HG03558 (cell line): ENCODE data around the gene GRIK1.

ENCODE experiments used
- ATAC-seq: cut with Tn5 transposase; IDR thresholded peaks from one replicate; pipeline ENCODE4 v1.9.1; 2021; ENCODE audit warnings: moderate number of reproducible peaks; ENCODE audit not compliant: unreplicated experiment; ENCODE audit errors: extremely low read depth

The GRIK1 gene

DNA sequence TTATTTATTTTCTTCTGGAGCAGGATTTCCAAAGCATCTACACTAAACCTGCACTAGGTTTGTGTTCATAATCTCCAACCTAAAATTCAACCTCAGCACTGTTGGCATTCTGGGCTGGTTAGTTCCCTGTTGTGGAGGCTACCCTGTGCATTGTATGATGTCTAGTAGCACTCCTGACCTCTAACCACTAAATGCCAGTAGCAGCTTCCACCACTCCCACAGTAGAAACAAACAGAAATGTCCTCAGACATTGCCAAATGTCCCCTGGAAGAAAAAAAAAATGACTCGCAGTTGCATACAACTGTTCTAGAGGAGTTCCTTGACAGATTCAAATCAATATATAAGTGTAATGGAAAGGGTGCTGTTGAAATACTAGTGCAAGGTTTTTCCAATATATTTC lies 18.9 kb downstream of the GRIK1 start:
- ATAC-seq: no peak

DNA sequence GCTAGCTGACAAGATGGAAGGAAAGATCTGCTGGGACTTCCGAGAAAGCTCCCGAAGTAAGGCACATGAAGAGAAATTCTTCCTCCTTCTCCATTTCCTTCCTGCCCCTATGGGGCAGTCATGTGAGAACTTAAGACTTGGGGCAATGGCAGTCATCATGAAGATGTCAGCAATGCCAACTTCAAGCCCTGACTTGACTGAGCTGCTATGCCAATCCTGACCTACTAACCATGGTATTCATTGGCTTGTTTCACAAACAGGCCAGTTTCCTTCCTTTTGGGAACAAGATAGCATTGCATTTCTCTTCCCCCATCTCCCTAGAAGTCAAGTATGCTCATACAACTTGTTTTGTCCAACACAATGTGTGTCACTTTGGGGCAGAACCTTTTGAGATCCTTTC lies 25.5 kb downstream of the GRIK1 start:
- ATAC-seq: no peak

DNA sequence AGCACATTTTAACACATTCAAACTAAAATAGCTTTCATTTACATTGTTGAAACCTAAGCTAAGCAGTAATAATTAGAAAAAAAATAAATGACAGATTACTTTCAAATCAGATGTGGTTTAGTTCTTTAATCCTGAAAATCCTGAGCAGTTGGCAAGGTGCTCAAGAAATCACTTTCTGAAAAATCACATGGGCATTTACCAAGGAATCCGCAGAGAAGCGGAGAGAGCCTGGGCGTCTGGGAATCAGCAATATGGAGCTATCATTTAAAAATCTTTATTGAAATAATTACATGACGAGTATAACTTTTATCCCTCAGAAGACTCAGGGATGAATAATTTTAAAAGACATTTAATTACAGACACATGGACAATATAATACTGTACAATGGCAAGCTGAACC lies 30.2 kb downstream of the GRIK1 start:
- no peak for ATAC-seq

- no peak for ATAC-seq
Observed at GRCh38 chr21:29904359-29905282, 35.2 kb downstream of the GRIK1 start.

- ATAC-seq: no peak
Observed at GRCh38 chr21:29896884-29897283, 42.9 kb downstream of the GRIK1 start.

- ATAC-seq: no peak
Observed at GRCh38 chr21:29893687-29894086, 46.1 kb downstream of the GRIK1 start.

DNA sequence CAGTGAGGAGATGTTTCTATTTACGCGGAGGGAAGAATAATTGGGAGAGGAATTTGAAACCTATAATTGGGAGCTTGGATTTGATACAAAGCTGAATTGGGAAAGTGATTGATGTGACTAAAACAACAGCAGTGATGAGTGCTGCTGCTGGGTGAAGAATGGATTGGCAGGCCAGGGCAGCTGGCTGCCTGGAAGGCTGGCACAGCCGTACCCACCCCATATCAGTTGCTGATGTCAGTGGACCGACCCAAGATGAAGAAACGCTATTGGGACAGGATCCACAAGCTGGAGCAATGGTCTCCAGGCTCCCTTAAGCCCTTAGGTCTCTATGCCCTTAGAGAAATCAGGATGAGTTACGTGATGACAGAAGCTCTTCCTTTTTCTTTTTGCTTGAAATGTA lies 47.4 kb downstream of the GRIK1 start:
- no peak for ATAC-seq

GRCh38 chr21:29888437-29888836 lies 51.4 kb downstream of the GRIK1 start:
- ATAC-seq: no peak

- no peak for ATAC-seq
Observed at GRCh38 chr21:29887313-29888009, 52.3 kb downstream of the GRIK1 start.

DNA sequence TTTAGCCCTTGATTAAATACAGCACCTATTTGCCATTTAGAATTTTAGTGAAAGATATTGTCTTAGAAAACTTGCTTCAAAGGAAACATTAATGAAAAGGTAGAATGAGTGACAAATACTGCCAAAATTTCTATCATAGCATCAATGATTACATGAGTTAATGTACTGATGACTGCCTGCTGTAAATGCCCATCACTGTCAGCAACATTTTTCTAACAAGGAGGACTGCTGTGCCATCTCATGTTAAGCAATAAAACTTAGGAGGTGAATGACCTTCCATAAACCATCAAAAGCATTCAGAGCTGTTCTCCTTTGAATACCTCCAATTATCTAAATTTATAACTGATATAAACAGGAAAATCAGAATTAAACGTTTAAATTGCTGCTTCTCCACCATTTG lies 54.3 kb downstream of the GRIK1 start:
- ATAC-seq: no peak

- ATAC-seq: no peak
Observed at GRCh38 chr21:29875873-29876272, 63.9 kb downstream of the GRIK1 start.

- no peak for ATAC-seq
Observed at GRCh38 chr21:29875036-29875716, 64.6 kb downstream of the GRIK1 start.

- no peak for ATAC-seq
Observed at GRCh38 chr21:29873908-29874307, 65.9 kb downstream of the GRIK1 start.

- ATAC-seq: no peak
Observed at GRCh38 chr21:29870814-29871213, 69.0 kb downstream of the GRIK1 start.

- ATAC-seq: no peak
Observed at GRCh38 chr21:29867796-29868195, 72.0 kb downstream of the GRIK1 start.

DNA sequence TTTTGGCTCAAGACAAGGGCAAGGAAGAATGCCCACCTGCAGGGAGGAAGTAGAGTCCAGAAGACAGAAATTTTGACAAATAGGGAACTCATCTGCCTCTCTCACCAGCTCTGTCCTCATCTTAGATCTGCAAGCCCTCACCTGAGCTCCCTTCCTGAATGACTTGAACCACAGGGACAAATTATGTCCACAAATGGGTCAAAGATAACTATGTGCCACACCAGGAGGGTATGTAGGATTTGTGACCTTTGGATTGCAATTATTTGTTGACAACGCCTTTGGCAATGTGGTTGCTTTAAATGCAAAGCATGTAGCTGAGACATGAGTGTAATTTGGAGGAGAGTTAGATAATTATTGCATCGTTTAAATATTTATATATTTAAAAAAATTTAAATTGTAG lies 79.5 kb downstream of the GRIK1 start:
- no peak for ATAC-seq

- no peak for ATAC-seq
Observed at GRCh38 chr21:29857150-29857549, 82.6 kb downstream of the GRIK1 start.

DNA sequence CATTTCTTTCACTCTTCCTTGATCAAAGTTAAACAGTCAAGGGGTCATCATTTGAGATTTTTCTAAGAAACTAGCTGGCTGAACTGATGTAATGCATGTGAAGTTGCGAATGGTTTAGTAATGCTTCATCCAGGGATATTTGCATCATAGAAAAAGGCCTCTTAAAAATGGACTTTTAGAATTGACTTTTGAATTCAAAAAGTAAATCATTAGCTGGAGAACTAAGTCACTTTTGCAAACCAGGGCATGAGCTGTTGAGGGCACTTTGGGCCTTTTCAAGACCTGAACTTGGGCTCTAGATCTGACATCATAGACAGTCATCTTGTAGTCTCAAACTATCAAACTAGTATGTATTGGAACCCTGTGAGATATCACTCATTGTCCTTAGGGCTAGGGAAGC lies 85.0 kb downstream of the GRIK1 start:
- no peak for ATAC-seq

DNA sequence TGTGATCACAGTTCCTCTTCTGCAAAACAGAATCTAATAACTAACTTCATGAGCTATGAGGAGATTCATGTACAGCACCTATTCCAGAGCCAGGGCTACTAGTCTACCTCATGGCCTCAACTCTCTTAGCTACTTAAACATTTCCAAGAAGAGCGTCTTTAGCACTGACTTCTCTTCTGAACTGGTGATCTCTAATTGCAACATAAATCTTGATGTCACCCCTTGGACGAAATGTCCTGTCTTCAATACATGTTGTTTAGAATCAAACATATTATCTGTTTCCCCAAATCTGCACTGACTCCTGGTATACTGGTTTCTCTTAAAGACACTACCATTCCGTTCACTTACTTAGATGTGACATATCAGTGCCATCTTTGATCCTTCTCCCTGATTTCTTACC lies 88.2 kb downstream of the GRIK1 start:
- no peak for ATAC-seq

GRCh38 chr21:29849735-29850176 lies 90.0 kb downstream of the GRIK1 start:
- ATAC-seq: peak; percentile 77

- no peak for ATAC-seq
Observed at GRCh38 chr21:29843804-29844203, 96.0 kb downstream of the GRIK1 start.
